Esophagus squamous epithelium (tissue), 5 donors: ENCODE measurements around the gene PPP1R10. TPM values are rescaled to one million over a fixed set of nuclear protein-coding genes. Genes with fewer than 3 reads are reported as not detected.
"Not testable (repeated sequence)": the region's sequence is repeated elsewhere in the genome, so short reads cannot be mapped to it uniquely, and the experiment has no call there.

Experiments used
- DNase-seq: peaks from one replicate; lab custom pipeline; 2025; lab: John Stamatoyannopoulos, UW
- H3K27ac ChIP-seq, 4 donors: fragments of 200-600 bp; sonication (generic); one replicate each; pipeline ENCODE4 v1.5.1; 2016 to 2019; ENCODE audit warnings: mild to moderate bottlenecking in 1 of 4
- H3K27me3 ChIP-seq, 4 donors: fragments of 200-600 bp; sonication (generic); 1 replicate in 3 of 4; 2 replicates in 1 of 4; pipeline versions ENCODE4 v1.5.1 to v1.6.0; 2017 to 2021; ENCODE audit warnings: antibody characterized with exemption in 1 of 4
- H3K36me3 ChIP-seq, 3 donors: fragments of 200-600 bp; sonication (generic); one replicate each; pipeline ENCODE4 v1.5.1; 2016 to 2019
- H3K4me1 ChIP-seq, 3 donors: fragments of 200-600 bp; sonication (generic); one replicate each; pipeline ENCODE4 v1.5.1; 2017 to 2019
- H3K4me3 ChIP-seq, 4 donors: fragments of 200-600 bp; sonication (generic); 1 replicate in 3 of 4; 2 replicates in 1 of 4; pipeline ENCODE4 v1.5.1; 2016 to 2019; ENCODE audit warnings: mild to moderate bottlenecking in 2 of 4, moderate library complexity in 1 of 4
- H3K9me3 ChIP-seq, 3 donors: fragments of 200-600 bp; sonication (generic); one replicate each; pipeline ENCODE4 v1.5.1; 2016 to 2019
- POLR2A ChIP-seq, 4 donors: fragments of 450-650 bp; IDR thresholded peaks; one replicate each; pipeline ENCODE4 v1.6.1; 2017; ENCODE audit warnings: antibody characterized with exemption in 4 of 4, mild to moderate bottlenecking in 4 of 4, moderate library complexity in 3 of 4
- WGBS, 2 donors: methylation state at CpG; one replicate each; pipeline ENCODE4 v1.1.5; 2018; 5-methylcytosine and 5-hydroxymethylcytosine counted together
- intact Hi-C: fragments of 100-400 bp; cut with DNase I; formaldehyde crosslinking; loops from one replicate; pipeline ENCODE4 v1.15.0; 2022
- total RNA-seq, 4 donors: library from RNA; depleted of rRNA; stranded (reverse); fragments of >200 nt; gene quantifications; one replicate each; pipeline ENCODE4 v1.1.0, GENCODE V29; 2016
- TF ChIP-seq, protein P1 (sequence below), 6 experiments: fragments of 450-650 bp in 4 of 6; fragments of 200-600 bp in 2 of 6; sonication (generic) in 2 of 6; IDR thresholded peaks; one replicate each; pipeline ENCODE4 v1.5.1; 2016 to 2019; ENCODE audit warnings: antibody characterized with exemption in 6 of 6, mild to moderate bottlenecking in 4 of 6, moderate library complexity in 4 of 6
- donor health status: DM: yes; HTN: yes; CAD: no.

Gene PPP1R10
- total RNA-seq, 4 donors from 2014 or later, result 24.2 to 32.6 (median 25.9) TPM

DNA sequence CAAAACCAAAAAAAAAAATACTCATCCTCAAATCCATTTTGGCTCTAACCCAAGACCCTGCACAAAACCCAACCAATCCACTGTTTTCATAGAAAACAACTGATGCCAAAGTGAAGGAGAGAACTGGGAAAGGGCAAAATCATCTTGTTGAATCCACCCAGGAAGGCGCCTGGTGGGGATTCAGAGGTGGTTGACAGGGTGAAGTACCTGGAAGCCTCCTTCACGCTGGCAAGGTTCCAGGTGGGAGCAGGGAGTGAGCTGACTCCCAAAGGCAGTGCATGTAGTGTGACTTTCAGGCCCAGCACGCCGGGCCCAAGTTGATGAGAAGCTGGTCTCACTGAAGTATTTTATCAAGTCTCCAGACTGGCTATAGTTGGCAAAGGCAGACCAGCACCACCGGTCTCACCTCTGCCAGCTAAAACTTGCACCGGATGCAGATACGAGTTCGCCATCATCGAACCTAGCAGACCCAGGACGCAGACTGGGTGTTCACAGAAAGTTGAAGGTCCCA, 16.5 kb downstream of the PPP1R10 start:
- DNase-seq, result no peak
- intact Hi-C loops, result no loop called here
- H3K27me3 ChIP-seq, result no peaks in the 10 kb centered on the region
- TF ChIP-seq, protein P1, sequence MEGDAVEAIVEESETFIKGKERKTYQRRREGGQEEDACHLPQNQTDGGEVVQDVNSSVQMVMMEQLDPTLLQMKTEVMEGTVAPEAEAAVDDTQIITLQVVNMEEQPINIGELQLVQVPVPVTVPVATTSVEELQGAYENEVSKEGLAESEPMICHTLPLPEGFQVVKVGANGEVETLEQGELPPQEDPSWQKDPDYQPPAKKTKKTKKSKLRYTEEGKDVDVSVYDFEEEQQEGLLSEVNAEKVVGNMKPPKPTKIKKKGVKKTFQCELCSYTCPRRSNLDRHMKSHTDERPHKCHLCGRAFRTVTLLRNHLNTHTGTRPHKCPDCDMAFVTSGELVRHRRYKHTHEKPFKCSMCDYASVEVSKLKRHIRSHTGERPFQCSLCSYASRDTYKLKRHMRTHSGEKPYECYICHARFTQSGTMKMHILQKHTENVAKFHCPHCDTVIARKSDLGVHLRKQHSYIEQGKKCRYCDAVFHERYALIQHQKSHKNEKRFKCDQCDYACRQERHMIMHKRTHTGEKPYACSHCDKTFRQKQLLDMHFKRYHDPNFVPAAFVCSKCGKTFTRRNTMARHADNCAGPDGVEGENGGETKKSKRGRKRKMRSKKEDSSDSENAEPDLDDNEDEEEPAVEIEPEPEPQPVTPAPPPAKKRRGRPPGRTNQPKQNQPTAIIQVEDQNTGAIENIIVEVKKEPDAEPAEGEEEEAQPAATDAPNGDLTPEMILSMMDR (IDR thresholded peaks at IDR 0.05), result no peak
- 69 to 70% methylated on average over 7 to 9 of the region's 10 CpGs for WGBS, 2 donors
- peaks cover 43 to 55% (median 45%) of the 10 kb centered on the region in 3 donors for H3K36me3 ChIP-seq
- no peaks in the 10 kb centered on the region for H3K9me3 ChIP-seq
- no peak overlapping the region for H3K27ac ChIP-seq
- H3K4me3 ChIP-seq, result no peak overlapping the region
- peaks cover 0 to 23% (median 0%) of the 10 kb centered on the region in 3 donors for H3K4me1 ChIP-seq

GRCh38 chr6:30599625-30600324, 17.3 kb downstream of the PPP1R10 start:
- Histone ChIP-seq H3K9me3 (no peaks in the 10 kb centered on the region), H3K4me1 (peaks cover 0 to 30% (median 0%) of the 10 kb centered on the region in 3 donors), H3K27ac (no peak overlapping the region), H3K27me3 (no peaks in the 10 kb centered on the region), H3K4me3 (no peak overlapping the region), H3K36me3 (peaks cover 37 to 52% (median 38%) of the 10 kb centered on the region in 3 donors)
- no peak for TF ChIP-seq POLR2A (IDR thresholded peaks at IDR 0.05)
- TF ChIP-seq, protein P1 (IDR thresholded peaks at IDR 0.05), result no peak
- WGBS, 2 donors, result 76 to 80% methylated on average over 13 of the region's 13 CpGs
- intact Hi-C loops, result loop anchor here (10.0 kb wide), 1 partner anchor 55 kb away; no protein-coding TSS in a partner anchor
- DNase-seq, result no peak

DNA sequence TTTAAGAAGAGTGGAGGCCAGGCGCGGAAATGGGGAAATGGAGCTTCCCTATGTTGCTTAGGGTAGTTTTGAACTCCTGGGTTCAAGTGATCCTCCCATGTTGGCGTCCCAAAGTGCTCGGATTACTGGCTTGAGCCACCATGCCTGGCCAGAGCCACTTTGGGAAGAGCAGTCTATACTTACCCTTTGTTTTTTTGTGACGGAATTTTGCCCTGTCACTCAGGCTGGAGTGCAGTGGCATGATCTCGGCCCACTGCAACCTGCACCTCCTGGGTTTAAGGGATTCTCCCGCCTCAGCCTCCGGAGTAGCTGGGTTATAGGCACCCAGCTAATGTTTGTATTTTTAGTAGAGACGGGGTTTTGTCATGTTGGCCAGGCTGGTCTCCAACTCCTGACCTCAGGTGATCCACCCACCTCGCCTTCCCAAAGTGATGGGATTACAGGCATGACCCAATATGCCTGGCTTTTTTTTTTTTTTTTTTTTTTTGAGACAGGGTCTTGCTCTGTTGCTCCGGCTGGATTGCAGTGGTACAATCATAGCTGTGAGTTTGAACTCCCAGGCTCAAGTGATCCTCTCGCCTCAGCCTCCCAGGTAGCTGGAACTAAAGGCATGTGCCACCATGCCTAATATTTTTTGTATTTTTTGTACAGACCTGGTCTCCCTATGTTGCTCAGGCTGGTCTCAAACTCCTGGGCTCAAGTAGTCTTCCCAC, 18.0 kb downstream of the PPP1R10 start:
- H3K27me3 ChIP-seq, result no peaks in the 10 kb centered on the region
- H3K4me3 ChIP-seq, result no peak overlapping the region
- H3K36me3 ChIP-seq, result peaks cover 30 to 52% (median 31%) of the 10 kb centered on the region in 3 donors
- H3K27ac ChIP-seq, result no peak overlapping the region
- H3K9me3 ChIP-seq, result no peaks in the 10 kb centered on the region
- WGBS, 2 donors, result 64 to 66% methylated on average over 9 to 12 of the region's 12 CpGs
- H3K4me1 ChIP-seq, result peaks cover 0 to 30% (median 0%) of the 10 kb centered on the region in 3 donors
- intact Hi-C loops, result loop anchor here (10.0 kb wide), 1 partner anchor 54 kb away; no protein-coding TSS in a partner anchor
- DNase-seq, result no peak
- no peak for TF ChIP-seq POLR2A (IDR thresholded peaks at IDR 0.05)
- TF ChIP-seq, protein P1 (IDR thresholded peaks at IDR 0.05), result no peak

GRCh38 chr6:30597315-30598144, 19.5 kb downstream of the PPP1R10 start:
- not testable (repeated sequence) for DNase-seq, H3K9me3 ChIP-seq, H3K4me3 ChIP-seq, H3K27ac ChIP-seq, H3K27me3 ChIP-seq
- TF ChIP-seq, protein P1 (IDR thresholded peaks at IDR 0.05), result peak; percentile 74 to 87 (median 80)
- intact Hi-C loops, result loop anchor here (10.0 kb wide), 1 partner anchor 53 kb away; no protein-coding TSS in a partner anchor
- peaks cover 14 to 52% (median 16%) of the 10 kb centered on the region in 3 donors for H3K36me3 ChIP-seq
- WGBS, 2 donors, result 53 to 60% methylated on average over 10 to 14 of the region's 15 CpGs
- H3K4me1 ChIP-seq, result peaks cover 0 to 32% (median 0%) of the 10 kb centered on the region in 3 donors
